HEK293T (cell line): ENCODE data around the gene YJU2.

Experiments
- FOXA1 ChIP-seq: fragments of 450-650 bp; IDR thresholded peaks from 2 replicates; pipeline ENCODE4 v1.6.1; 2016; ENCODE audit warnings: mild to moderate bottlenecking
- FOXM1 ChIP-seq: fragments of 450-650 bp; IDR thresholded peaks from 2 replicates; pipeline ENCODE4 v1.6.1; 2017; ENCODE audit warnings: mild to moderate bottlenecking, borderline replicate concordance
- TARDBP ChIP-seq: fragments of 450-650 bp; IDR thresholded peaks from 2 replicates; pipeline ENCODE4 v1.6.1; 2016

DNA sequence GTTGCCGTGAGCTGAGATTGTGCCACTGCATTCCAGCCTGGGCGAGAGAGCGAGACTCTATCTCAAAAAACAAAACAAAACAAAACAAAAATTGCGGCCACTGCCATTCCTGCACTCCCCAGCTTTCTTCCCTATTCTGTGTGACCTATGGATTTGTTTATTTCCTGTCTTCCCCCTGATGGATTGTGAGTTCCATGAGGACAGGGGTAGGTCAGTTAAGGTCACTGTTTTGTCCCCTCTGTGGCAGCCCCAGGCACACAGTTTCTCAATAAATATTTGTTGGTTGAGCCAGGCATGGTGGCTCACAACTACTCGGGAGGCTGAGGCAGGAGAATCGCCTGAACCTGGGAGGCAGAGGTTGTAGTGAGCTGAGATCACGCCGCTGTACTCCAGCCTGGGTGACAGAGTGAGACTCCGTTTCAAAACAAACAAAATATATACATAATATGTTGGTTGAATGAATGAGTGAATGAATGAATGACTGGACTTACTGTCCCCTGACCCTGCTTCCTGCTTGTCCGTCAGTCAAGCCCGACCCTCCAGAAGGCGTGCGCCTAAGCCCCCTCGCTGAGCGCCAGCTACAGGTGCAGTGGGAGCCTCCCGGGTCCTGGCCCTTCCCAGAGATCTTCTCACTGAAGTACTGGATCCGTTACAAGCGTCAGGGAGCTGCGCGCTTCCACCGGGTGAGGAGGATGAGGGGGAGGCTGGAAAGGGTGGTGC is 12.6 kb upstream of the YJU2 start:
- TF ChIP-seq FOXM1 (no peak), FOXA1 (no peak), TARDBP (no peak)
